Astrocyte of the spinal cord (primary cell): ENCODE measurements around the gene SLC17A7.

Experiments
- DNase-seq: peaks from one replicate; pipeline ENCODE4 v3.0.0; 2011; ENCODE audit warnings: low read depth, low spot score
- H3K4me3 ChIP-seq: 2 replicates; pipeline ENCODE4 v1.5.1; 2011; ENCODE audit warnings: low read depth, mild to moderate bottlenecking, low read length, moderate library complexity
- in situ Hi-C: cut with HindIII; loops from 2 replicates; pipeline ENCODE4 v1.10.0; 2017; ENCODE audit warnings: low sequenced_read_pairs
- TF ChIP-seq, protein P1 (sequence below): IDR thresholded peaks from 2 replicates; pipeline ENCODE4 v1.5.1; 2012; ENCODE audit warnings: low read depth, mild to moderate bottlenecking, low read length, inconsistent platforms

The SLC17A7 gene

DNA sequence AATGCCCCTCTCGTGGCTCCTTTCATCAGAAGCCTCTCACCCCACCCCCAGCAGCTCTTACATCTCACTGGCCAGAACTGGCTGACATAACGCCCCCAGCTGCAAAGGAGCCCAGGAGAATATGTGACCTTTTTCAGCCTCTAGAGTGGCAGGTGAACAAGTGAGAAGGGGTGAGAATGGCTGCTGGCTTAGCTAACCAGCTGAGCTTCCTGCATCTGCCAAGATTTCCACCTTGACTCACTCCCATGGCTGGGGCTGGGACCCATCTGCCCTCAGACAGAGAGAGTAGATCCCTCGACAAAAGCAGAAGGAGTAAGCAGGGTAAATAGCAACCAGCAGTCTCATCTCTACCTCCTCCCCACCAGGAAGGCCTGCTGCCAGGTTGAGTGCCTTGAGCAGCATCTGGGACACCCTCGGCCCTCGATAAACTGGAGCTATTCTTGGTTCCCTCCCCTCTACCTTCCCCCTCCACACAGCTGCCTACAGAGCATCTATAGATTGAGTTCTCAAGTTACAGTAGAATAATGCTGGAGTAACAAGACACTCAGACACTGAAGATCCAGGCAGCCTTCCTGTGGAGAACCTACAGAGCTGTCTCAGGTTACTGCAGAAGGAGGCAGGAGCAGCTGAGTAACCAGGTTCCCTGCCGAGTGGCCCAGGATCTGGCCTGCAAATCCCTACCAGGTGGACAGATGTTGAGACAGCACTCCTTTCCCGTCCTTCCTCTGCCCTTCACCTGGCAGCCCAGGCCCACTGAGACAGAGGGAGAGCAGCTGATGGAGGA is 37.7 kb downstream of the SLC17A7 start:
- H3K4me3 ChIP-seq, result no peak overlapping the region
- TF ChIP-seq, protein P1, sequence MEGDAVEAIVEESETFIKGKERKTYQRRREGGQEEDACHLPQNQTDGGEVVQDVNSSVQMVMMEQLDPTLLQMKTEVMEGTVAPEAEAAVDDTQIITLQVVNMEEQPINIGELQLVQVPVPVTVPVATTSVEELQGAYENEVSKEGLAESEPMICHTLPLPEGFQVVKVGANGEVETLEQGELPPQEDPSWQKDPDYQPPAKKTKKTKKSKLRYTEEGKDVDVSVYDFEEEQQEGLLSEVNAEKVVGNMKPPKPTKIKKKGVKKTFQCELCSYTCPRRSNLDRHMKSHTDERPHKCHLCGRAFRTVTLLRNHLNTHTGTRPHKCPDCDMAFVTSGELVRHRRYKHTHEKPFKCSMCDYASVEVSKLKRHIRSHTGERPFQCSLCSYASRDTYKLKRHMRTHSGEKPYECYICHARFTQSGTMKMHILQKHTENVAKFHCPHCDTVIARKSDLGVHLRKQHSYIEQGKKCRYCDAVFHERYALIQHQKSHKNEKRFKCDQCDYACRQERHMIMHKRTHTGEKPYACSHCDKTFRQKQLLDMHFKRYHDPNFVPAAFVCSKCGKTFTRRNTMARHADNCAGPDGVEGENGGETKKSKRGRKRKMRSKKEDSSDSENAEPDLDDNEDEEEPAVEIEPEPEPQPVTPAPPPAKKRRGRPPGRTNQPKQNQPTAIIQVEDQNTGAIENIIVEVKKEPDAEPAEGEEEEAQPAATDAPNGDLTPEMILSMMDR, result no peak
- DNase-seq, result peak; percentile 80
- in situ Hi-C loops, result no loop called here

DNA sequence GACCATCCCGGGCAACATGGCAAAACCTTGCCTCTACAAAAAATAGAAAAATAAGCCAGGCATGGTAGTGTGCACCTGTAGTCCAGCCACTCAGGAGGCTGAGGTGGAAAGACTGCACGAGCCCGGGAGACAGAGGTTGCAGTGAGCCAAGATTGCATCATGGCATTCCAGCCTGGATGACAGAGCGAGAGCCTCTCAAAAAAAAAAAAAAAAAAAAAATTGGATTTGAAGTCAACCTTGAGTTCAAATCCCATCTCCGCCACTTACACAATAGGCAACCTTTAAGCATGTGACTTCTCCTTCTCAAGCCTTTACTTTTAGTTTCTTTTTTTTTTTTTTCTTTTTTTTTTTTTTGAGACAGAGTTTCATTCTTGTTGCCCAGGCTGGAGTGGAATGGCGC is 41.3 kb downstream of the SLC17A7 start:
- TF ChIP-seq, protein P1, result no peak
- no peak for DNase-seq
- H3K4me3 ChIP-seq, result no peak overlapping the region
- in situ Hi-C loops, result no loop called here

DNA sequence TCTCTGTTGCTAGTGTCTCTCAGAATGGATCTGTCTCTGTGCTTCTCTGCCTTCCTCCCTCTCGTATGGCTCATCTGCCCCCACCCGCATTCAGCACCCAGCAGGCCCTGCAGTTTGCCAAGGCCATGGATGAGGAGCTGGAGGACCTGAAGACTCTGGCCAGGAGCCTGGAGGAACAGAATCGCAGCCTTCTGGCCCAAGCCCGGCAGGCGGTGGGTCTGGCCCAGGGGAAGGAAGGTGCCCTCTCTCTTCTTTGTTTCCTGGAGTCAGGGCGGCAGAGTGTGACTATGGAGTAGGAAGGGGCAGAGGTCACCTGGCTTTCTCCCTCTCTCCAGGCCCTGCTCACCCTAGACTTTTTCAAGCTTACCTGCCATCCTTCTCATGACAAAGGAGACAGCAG is 42.4 kb downstream of the SLC17A7 start:
- H3K4me3 ChIP-seq, result no peak overlapping the region
- TF ChIP-seq, protein P1, result no peak
- in situ Hi-C loops, result no loop called here
- no peak for DNase-seq

DNA sequence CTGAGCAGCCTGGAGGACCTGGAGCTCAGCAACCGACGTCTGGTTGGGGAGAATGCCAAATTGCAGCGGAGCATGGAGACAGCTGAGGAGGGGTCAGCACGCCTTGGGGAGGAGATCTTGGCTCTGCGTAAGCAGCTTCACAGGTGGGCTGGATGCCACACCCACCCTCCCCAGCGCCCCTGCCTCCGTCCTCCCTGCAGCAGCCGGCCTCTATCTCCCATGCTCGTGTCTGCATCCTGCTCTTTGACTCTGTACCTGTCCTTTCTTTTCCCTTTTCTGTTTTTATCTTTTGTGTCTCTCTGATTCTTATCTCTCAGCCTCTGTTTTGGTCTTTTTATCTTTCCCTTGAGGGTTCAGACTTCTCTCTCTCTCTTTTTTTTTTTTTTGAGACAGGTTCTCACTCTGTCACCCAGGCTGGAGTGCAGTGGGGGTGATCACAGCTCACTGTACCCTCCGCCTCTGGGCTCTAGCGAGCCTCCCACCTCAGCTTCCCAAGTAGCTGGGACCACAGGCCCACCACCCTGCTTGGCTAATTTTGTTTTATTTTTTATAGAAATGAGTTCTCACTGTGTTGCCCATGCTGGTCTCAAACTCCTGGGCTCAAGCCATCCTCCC is 43.2 kb downstream of the SLC17A7 start:
- no peak overlapping the region for H3K4me3 ChIP-seq
- TF ChIP-seq, protein P1, result no peak
- in situ Hi-C loops, result no loop called here
- DNase-seq, result no peak

DNA sequence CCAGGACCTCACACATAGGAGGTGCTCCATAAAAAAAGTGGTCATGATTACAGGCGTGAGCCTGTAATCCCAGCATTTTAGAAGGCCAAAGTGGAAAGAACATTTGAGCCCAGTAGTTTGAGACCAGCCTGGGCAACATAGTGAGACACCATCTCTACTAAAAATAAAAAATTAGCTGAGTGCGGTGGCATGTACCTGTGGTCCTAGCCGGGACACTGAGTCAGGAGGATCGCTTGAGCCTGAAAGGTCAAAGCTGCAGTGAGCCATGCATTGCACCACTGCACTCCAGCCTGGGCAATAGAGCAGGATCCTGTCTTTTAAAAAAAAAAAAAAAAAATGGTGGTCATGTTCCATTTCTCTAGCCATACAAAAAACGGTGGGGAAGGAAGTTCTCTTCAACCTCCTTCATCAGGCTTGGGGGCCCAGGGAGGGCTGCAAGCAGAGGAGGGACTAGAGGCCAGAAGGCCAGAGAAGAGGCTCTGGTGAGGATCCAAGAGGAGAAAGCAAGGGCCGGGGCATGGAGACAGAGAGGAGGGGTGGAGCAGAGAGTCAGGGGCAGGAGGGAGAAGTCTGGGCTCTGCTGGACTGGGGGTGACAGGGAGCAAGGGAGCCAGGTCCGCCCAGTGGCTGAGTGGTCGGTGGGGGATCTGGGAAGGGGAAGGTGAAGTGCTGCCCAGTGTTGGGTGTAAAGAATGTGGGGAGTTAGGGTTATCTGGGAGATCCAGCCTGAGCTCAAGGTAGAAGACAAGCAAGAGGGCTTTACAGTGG is 44.4 kb downstream of the SLC17A7 start:
- TF ChIP-seq, protein P1, result no peak
- H3K4me3 ChIP-seq, result no peak overlapping the region
- in situ Hi-C loops, result no loop called here
- DNase-seq, result no peak

DNA sequence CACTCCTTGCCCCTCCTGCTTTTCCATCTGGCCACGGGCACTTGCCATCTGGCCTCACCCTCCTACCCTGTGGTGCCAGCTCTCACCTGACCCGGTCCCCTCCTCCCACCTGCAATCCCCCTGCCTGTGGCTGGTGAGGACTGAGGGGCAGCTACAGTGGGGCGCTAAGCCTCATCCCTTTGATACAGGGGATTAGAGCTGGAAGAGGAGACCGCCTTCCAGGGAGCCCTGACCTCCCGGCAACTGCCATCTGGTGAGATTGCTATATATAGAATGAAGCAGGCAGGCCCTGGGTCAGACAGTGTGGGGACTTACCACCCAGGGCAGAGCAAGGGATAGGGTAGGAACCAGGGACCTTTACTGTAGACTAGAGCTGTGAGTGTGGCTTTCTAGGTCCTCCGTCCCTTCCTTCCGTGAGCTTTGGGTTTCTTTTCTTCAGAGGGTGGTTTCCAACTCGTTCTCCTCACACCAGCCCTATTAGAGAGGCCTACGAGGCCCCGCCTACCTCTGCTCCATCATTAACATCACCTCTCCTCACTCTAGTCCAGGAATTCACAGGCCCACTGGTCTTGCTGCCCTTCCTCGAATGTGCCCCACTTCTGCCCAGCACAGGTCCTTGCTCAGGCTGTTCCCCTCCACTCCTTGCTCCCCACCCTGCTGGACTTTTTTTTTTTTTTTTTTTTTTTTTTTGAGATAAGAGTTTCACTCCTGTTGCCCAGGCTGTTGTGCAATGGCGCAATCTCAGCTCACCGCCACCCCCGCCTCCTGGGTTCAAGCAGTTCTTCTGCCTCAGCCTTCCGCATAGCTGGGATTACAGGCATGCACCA is 45.5 kb downstream of the SLC17A7 start:
- TF ChIP-seq, protein P1, result no peak
- no peak overlapping the region for H3K4me3 ChIP-seq
- in situ Hi-C loops, result no loop called here

More for the DNA sequence above, 45.5 kb downstream of the SLC17A7 start:
- no peak for DNase-seq
